Globus pallidus (tissue), 1 donor: Measurements from ENCODE around the gene MEDAG.
"Not testable (repeated sequence)": the region's sequence is repeated elsewhere in the genome, so short reads cannot be mapped to it uniquely, and the experiment has no call there.

Experiments
- DNase-seq: peaks from one replicate; pipeline ENCODE4 v3.0.0-alpha.2; 2015; ENCODE audit warnings: low spot score

MEDAG gene

GRCh38 chr13:30907121-30907861, 1.2 kb downstream of the MEDAG start:
- no peak for DNase-seq

DNA sequence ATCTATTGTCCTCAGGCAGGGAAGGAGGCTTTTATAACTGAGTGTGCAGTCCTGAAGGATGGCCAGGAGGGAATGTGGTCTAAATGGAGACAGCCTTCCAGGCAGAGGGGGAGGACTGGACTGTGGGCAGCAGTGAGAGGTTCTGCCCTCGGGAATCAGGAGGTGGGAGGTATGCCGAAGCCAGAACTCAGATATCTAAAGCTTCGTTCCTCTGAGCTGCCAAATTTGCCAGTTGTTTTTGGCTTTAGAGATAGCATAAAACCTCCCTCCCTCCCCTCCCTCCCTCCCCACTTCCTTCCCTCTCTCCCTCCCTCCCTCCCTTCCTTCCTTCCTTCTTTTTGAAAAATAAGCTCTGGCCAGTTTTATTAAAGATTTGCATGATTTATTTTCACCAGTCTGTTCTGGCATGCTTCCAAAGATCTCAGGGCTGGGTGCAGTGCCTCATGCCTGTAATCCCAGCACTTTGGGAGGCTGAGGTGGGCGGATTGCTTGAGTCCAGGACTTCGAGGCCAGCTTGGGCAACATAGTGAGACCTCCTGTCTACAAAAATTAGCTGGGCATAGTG, 2.4 kb downstream of the MEDAG start:
- DNase-seq, result no peak

GRCh38 chr13:30910676-30911075, 4.6 kb downstream of the MEDAG start:
- no peak for DNase-seq

DNA sequence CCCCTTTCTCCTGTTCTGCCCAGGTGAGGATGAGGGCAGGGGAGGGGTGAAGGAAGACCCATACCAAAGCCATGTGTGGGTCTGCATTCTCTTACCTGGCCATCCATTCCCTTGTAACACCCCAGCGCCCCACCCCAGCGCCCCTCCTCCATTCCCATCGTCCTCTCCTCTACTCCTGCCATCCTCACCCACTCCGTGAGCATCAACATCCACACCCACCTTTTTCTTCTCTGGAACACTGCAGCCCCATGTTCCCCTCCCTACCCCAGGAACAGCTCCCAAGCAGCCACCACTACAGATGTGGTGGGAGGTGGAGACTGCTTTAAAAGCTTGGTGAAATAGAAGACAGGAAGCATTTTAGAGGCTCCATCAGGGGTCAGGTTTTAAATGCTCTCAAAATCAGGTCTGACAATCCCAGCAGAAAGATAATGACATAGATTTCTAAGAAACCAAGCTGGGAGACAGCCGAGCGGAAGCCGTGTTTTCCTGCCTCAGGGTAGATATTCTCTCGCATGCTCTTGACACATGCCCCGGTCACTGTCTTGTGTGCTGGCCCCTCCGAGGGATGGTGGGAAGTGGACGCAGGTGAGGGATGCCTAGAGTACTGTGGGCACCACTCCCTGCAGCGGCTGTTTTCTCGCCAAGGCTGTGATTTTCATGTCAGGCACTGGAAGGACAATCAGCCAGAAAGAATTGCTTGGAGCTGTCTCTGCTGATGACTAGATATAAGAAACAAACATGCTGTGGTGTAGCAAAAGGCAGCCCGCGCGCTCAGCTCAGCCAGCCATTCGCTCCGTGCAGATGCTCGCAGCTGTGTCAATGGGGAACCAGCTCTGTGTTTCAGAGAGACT, 9.8 kb downstream of the MEDAG start:
- no peak for DNase-seq

DNA sequence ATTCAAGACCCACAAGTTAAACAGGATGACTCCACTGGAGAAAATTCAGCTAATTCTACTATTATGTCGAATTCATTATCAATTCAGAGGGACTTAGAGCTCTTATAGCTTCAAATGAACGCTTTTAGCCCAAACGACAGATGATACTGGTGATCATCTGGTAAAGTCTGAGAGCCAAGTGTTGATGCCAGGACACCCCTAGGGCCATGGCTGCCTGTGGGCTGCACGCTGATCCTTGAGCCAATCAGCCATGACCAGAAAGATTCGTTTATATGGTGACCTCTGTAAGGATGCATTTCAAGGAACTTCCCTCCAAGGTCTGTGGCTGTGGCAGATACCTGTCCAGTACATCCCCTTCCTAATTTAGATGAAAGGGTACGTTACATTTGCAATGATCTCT, 10.9 kb downstream of the MEDAG start:
- DNase-seq, result no peak

DNA sequence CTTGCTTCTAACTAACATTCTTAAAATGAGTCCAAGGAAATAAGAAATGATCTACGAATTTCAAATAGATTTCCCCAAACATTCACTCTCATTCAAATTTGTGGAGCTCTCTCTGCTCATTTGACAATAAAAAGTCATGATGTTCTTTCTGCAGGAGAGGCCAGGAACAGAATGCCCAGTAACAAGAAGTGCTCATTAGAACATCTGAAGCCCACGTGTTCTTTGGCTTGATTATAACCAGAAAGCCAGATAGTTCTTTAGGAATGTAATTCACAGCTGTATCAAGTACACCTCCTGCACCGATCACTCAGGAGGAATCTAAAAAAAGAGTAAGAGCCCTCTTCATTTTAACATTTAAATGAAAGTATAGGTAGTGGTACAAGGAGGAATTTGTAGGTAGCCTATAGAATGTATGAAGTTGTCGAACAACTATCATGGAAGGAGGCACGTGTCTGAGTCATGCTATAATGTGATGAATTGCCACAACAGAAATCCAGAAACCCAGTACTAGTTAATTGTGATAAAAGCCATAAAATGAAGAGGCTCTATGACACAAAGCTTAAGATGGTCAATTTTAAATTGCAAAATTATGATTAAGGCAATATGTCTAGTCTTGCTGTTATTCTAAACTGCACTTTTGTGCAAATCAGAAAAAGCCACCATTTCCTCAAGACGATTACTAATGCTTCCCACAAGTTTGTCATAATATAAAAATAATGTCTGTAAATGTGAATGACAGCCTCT, 12.8 kb downstream of the MEDAG start:
- DNase-seq, result no peak

- no peak for DNase-seq
Measured at GRCh38 chr13:30920162-30920909, 14.3 kb downstream of the MEDAG start.

- no peak for DNase-seq
Measured at GRCh38 chr13:30923418-30923817, 17.3 kb downstream of the MEDAG start.

DNA sequence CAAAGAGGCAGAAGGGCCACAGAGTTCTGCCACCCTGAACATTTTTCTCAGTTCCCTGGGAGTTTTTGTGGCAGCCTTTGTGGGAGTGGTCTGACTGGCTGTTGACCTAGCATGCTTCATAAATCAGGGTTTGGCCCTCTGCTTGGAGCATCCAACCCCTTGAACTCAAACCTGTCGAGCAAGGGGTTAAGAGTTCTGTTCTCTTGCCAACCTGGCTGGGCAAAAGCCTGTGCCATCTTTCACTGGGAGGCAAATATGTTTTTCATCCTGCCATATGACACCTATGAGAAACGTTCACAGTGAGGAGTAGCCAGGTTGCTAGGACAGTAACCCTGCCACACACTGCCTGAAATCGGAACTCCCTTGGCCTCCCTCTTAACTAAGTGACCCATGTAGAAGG, 18.6 kb downstream of the MEDAG start:
- no peak for DNase-seq

DNA sequence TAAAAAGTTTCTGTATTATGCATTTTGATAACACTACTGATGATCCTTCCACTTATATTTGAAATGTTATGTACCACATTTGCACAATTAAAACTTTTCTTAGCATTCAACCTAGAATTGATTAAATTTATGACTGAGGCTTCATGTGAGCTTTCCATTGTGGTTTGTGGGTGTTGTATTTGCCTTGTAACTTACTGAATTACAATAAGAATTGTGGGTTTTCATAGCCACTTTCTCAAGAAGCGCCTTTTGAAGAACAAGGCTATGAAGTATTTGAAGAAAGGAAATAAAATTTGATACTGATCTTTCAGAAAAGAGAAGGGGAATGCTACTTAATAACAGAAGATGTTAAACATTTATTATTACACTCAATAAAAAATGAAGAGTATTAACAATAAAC, 19.4 kb downstream of the MEDAG start:
- no peak for DNase-seq

- DNase-seq, result no peak
Measured at GRCh38 chr13:30926781-30927180, 20.7 kb downstream of the MEDAG start.

- DNase-seq, result not testable (repeated sequence)
Measured at GRCh38 chr13:30927188-30927587, 21.1 kb downstream of the MEDAG start.

DNA sequence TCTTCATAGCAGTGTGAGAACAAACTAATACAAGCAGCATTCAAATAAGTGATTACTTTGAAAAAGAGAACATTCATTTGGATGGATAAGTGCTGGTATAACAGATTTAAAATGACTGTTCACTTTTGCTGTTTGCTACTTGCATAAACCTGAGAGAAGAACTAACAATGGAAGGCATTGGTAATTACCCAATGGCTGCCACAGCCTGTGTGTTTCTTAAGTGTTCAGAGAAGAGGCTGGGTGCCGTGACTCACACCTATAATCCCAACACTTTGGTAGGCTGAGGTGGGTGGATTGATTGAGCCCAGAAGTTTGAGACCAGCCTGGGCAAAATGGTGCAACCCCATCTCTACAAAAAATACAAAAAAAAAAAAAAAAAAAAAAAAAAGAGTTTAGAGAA, 21.5 kb downstream of the MEDAG start:
- DNase-seq, result no peak

- DNase-seq, result no peak
Measured at GRCh38 chr13:30928978-30929377, 22.9 kb downstream of the MEDAG start.

GRCh38 chr13:30932481-30933353, 26.6 kb downstream of the MEDAG start, which contains the start of gene TEX26:
Gene TEX26 (plus strand): TSS chr13:30932656. CDS start chr13:30932716, 60 bp downstream.
- DNase-seq, result peak; percentile 10

DNA sequence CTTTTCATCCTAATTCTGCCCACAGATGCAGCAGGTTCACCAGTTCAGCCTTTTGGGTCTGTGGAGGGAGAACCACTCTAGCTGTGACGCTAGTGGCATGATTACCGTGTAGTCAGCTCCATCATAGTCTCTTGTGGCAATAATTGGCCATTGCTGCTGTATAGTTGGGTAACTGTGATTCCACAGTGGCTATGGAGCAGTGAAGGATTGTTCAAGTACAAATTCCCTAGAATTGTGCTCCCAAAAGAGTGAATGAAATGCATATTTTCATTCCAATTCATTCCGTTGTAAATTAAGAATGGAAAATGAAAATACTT, 27.2 kb downstream of the MEDAG start:
- DNase-seq, result no peak

DNA sequence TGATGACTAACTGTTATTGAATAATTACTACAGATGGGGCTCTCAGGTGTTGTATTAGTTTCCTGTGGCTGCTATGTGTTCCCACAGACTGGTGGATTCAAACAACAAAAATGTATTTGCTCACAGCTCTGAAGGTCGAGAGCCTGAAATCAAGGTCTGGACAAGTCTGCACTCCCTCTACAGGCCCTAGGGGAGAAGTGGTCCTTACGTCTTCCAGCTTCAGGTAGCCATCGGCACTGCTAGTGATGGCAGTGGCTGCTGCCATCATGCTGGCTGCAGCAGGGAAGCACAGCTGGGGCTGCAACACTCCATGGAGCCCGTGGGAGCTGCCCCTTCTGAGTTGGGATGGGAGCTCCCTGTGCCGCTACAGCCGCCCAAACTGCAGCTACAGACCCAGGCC, 28.3 kb downstream of the MEDAG start:
- no peak for DNase-seq

GRCh38 chr13:30934803-30935202, 28.7 kb downstream of the MEDAG start:
- no peak for DNase-seq

DNA sequence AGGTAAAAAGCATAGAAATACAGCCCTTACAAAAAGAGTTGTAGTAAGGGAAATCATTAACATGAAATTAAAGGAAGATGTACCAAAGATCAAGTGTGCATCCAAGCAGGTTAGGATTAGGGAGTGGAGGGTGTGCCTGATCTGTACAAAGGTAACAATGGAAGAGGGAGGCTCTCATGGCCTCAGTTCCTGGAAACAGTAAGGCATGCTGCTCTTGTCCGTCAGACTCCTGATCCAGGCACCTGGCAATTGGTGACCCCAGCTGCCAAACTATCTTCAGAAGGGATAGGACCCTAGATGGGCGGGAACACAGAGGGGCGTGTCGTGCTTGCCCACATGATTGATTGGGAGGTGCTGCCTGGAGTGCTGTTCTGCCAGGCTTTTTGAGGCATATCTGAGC, 30.9 kb downstream of the MEDAG start:
- DNase-seq, result no peak

DNA sequence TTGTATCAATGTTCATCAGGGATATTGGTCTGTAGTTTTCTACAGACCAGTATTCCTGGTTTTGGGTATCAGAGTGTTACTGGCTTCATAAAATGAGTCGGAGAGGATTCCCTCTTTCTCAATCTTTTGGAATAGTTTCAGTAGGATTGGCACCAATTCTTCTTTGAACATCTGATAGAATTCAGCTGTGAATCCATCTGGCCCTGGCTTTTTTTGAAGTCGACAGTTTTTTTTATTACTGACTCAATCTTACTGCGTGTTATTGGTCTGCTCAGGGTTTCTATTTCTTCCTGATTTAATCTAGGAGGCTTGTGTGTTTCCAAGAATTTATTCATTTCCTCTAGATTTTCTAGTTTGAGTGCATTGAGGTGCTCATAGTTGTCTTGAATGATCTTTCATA, 37.8 kb downstream of the MEDAG start:
- no peak for DNase-seq
